Peyer's patch (tissue), 4 donors: Measurements from ENCODE around the gene POLDIP3. TPM values are rescaled to one million over a fixed set of nuclear protein-coding genes. Genes with fewer than 3 reads are reported as not detected.
"Not testable (repeated sequence)": the region's sequence is repeated elsewhere in the genome, so short reads cannot be mapped to it uniquely, and the experiment has no call there.

ENCODE experiments used
- DNase-seq, 3 donors: peaks; one replicate each; pipeline ENCODE4 v3.0.0-alpha.2; 2017 to 2019
- H3K27ac ChIP-seq, 4 donors: fragments of 200-600 bp; sonication (generic); one replicate each; pipeline ENCODE4 v1.5.1; 2016 to 2019
- H3K27me3 ChIP-seq, 2 donors: fragments of 200-600 bp; sonication (generic); one replicate each; pipeline ENCODE4 v1.5.1; 2019
- H3K36me3 ChIP-seq, 3 donors: fragments of 200-600 bp; sonication (generic); one replicate each; pipeline ENCODE4 v1.5.1; 2016 to 2019
- H3K4me1 ChIP-seq, 4 donors: fragments of 200-600 bp; sonication (generic); one replicate each; pipeline ENCODE4 v1.5.1; 2016 to 2019
- H3K4me3 ChIP-seq, 4 donors: fragments of 200-600 bp; sonication (generic); 1 replicate in 3 of 4; 2 replicates in 1 of 4; pipeline ENCODE4 v1.5.1; 2016 to 2019; ENCODE audit warnings: mild to moderate bottlenecking in 1 of 4
- H3K9me3 ChIP-seq, 4 donors: fragments of 200-600 bp; sonication (generic); one replicate each; pipeline ENCODE4 v1.5.1; 2016 to 2019; ENCODE audit warnings: mild to moderate bottlenecking in 1 of 4
- POLR2A ChIP-seq, 2 donors: fragments of 450-650 bp; IDR thresholded peaks; one replicate each; pipeline ENCODE4 v1.5.1; 2017; ENCODE audit warnings: antibody characterized with exemption in 2 of 2, mild to moderate bottlenecking in 2 of 2, moderate library complexity in 2 of 2
- total RNA-seq, 4 donors: library from RNA; depleted of rRNA; stranded (reverse); fragments of >200 nt; gene quantifications; one replicate each; pipeline ENCODE4 v1.1.0, GENCODE V29; 2016
- TF ChIP-seq, protein P1 (sequence below), 6 experiments: fragments of 450-650 bp in 4 of 6; fragments of 200-600 bp in 2 of 6; sonication (generic) in 1 of 6; IDR thresholded peaks; one replicate each; pipeline ENCODE4 v1.5.1; 2017 to 2019; ENCODE audit warnings: antibody characterized with exemption in 6 of 6, mild to moderate bottlenecking in 3 of 6, moderate library complexity in 1 of 6

The POLDIP3 gene
- total RNA-seq, 4 donors from 2014 or later = 30.3 to 42.9 (median 38.0) TPM

DNA sequence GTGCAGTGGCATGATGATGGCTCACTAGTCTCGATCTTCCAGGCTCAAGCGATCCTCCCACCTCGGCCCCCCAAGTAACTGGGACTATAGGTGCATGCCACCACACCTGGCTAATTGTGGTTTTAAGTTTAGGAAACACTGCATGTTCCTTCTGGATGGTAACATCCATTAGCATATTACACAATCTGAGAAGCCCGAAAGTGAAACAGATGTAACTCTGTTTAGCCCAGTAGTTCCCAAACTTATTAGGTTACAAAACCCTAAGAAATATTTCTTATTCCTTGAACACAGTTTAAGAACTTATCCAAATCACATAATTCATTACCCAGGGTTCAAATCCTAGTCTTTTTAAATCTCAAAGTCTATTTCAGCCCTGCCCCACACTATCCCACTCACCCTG is 28.3 kb downstream of the POLDIP3 start:
- no peak for DNase-seq
- H3K27ac ChIP-seq = no peak overlapping the region
- no peak overlapping the region for H3K4me3 ChIP-seq
- TF ChIP-seq, protein P1, sequence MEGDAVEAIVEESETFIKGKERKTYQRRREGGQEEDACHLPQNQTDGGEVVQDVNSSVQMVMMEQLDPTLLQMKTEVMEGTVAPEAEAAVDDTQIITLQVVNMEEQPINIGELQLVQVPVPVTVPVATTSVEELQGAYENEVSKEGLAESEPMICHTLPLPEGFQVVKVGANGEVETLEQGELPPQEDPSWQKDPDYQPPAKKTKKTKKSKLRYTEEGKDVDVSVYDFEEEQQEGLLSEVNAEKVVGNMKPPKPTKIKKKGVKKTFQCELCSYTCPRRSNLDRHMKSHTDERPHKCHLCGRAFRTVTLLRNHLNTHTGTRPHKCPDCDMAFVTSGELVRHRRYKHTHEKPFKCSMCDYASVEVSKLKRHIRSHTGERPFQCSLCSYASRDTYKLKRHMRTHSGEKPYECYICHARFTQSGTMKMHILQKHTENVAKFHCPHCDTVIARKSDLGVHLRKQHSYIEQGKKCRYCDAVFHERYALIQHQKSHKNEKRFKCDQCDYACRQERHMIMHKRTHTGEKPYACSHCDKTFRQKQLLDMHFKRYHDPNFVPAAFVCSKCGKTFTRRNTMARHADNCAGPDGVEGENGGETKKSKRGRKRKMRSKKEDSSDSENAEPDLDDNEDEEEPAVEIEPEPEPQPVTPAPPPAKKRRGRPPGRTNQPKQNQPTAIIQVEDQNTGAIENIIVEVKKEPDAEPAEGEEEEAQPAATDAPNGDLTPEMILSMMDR (IDR thresholded peaks at IDR 0.05) = no peak
- TF ChIP-seq POLR2A (IDR thresholded peaks at IDR 0.05) = no peak
- no peaks in the 10 kb centered on the region for H3K27me3 ChIP-seq
- no peaks in the 10 kb centered on the region for H3K9me3 ChIP-seq
- peaks cover 0 to 78% (median 0%) of the 10 kb centered on the region in 3 donors for H3K36me3 ChIP-seq
- peaks cover 0 to 8% (median 0%) of the 10 kb centered on the region in 4 donors for H3K4me1 ChIP-seq

DNA sequence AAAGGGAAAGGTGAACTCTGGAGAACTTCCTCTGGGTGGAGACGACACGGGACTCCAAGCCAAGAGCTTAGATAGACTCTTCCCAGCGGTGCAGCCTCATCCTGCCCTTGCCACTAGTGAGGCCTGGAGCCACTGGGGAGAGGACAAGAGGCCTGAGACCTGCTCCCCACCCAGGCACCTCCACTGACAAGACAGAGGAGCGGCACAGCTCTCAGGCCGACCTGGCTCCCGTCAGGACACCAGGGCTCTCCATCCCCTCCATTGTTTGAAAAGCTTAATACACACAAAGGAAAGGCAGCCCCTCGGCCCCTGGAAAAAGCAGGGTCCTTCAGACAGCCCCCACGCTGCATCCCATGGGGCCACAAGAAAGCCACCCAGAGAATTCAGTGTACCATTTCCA is 29.6 kb downstream of the POLDIP3 start:
- no peak for DNase-seq
- peaks cover 0 to 67% (median 0%) of the 10 kb centered on the region in 3 donors for H3K36me3 ChIP-seq

DNA sequence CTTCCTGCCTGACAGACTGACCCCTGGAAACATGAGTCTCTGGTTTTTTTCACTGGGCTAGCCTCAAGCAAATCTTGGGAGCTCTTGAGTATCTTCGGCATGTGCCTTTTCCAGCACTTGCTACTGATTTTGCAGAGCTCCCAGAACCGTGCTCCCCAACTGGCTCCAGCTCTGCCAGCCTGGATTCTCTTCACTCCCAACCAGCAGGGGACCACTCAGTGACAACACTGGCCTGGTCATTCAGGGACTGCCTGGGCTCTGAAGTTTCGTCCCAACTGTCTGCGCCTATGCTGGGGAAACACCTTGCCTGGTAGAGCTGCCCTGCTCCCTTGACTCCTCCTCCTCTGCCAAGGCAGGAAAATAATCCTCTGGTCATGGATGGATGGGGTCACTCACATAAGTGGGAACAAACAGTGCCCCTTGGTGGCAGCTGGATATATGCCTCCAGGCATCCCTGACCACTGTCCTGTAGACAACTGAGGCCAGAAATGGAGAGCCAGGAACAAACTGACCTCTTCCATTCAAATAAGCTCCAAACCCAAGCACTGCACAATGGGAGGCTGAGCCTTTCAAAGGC is 30.2 kb downstream of the POLDIP3 start:
- Histone ChIP-seq H3K27me3 (no peaks in the 10 kb centered on the region), H3K36me3 (peaks cover 0 to 60% (median 0%) of the 10 kb centered on the region in 3 donors), H3K4me3 (no peak overlapping the region), H3K27ac (no peak overlapping the region), H3K4me1 (peaks cover 0 to 8% (median 0%) of the 10 kb centered on the region in 4 donors), H3K9me3 (no peaks in the 10 kb centered on the region)
- DNase-seq = no peak
- TF ChIP-seq, protein P1 (IDR thresholded peaks at IDR 0.05) = no peak
- no peak for TF ChIP-seq POLR2A (IDR thresholded peaks at IDR 0.05)

More for the DNA sequence above, 29.6 kb downstream of the POLDIP3 start:
- Histone ChIP-seq H3K27me3 (no peaks in the 10 kb centered on the region), H3K4me3 (no peak overlapping the region), H3K27ac (no peak overlapping the region), H3K9me3 (no peaks in the 10 kb centered on the region), H3K4me1 (peaks cover 0 to 8% (median 0%) of the 10 kb centered on the region in 4 donors)
- TF ChIP-seq POLR2A (IDR thresholded peaks at IDR 0.05) = no peak
- TF ChIP-seq, protein P1 (IDR thresholded peaks at IDR 0.05) = no peak

DNA sequence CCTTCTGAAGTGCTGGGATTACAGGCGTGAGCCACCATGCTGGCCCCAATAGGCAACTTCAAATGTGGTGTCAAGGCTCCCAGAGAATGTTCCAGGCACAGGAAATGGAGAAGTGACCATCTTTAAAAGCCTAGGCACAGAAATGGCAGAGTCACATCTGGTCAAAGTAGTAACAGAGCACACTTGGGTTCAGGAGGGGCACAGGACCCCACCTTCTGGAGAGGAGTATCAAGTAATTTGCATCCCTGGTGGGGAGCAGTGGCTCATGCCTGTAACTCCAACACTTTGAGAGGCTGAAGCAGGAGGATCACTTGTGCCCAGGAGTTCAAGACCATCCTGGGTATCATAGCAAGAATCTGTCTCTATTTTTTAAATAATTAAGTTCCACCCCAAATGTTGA is 31.7 kb downstream of the POLDIP3 start:
- no peaks in the 10 kb centered on the region for H3K27me3 ChIP-seq
- peaks cover 0 to 8% (median 0%) of the 10 kb centered on the region in 4 donors for H3K4me1 ChIP-seq
- TF ChIP-seq, protein P1 (IDR thresholded peaks at IDR 0.05) = no peak
- TF ChIP-seq POLR2A (IDR thresholded peaks at IDR 0.05) = no peak
- H3K9me3 ChIP-seq = no peaks in the 10 kb centered on the region
- H3K4me3 ChIP-seq = no peak overlapping the region
- no peak overlapping the region for H3K27ac ChIP-seq
- H3K36me3 ChIP-seq = peaks cover 0 to 55% (median 0%) of the 10 kb centered on the region in 3 donors
- DNase-seq = no peak

DNA sequence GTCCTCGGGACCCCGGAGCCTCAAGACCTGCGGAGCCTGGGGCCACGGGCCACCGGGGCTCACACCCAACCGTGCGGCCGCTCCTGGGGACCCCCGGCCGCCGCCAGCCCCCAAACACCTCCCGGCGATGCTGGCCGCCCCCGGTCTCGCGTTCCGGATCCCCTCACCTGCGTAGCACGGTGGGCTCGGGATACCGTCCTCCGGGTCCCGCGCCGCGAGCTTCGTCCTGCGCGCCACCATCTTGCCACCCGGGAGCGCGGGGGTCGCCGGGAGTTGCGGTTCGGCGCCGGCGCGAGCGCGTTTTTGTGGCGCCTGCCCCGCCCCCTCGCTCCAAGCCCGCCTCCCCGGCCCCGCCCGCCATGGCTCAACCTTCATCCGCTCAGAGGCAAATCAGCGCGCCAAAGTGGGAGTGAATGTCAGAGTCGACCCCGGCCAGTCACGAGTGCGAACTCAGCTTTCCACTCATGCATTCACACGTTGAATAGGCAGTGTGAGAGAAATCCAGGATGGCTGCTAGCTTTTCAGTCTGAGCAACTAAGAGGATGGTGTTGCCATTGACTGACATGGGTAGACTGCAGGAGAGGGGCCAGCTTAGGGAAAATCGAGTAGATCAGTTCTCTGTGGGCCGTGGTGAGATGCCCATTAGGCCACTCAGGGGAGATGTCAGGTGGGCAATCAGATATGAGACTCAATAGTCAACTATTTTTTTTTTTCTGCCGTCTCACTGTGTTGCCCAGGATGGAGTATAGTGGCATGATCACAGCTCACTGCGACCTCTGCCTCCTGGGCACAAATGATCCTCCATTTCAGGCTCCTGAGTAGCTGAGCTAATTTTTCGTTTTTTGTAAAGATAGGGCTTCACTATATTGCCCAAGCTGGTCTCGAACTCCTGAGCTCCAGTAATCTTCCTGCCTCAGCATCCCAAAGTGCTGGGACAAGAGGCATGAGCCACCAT is 32.6 kb downstream of the POLDIP3 start:
- DNase-seq = peak; percentile 84 to 89 (median 86)
- peak overlapping the region; percentile 24 to 89 (median 64) for H3K27ac ChIP-seq
- peaks cover 0 to 54% (median 0%) of the 10 kb centered on the region in 3 donors for H3K36me3 ChIP-seq
- H3K27me3 ChIP-seq = no peaks in the 10 kb centered on the region
- no peaks in the 10 kb centered on the region for H3K9me3 ChIP-seq
- TF ChIP-seq, protein P1 (IDR thresholded peaks at IDR 0.05) = no peak
- no peak for TF ChIP-seq POLR2A (IDR thresholded peaks at IDR 0.05)
- H3K4me3 ChIP-seq = peak overlapping the region; percentile 73 to 92 (median 80)
- peaks cover 0 to 8% (median 0%) of the 10 kb centered on the region in 4 donors for H3K4me1 ChIP-seq

DNA sequence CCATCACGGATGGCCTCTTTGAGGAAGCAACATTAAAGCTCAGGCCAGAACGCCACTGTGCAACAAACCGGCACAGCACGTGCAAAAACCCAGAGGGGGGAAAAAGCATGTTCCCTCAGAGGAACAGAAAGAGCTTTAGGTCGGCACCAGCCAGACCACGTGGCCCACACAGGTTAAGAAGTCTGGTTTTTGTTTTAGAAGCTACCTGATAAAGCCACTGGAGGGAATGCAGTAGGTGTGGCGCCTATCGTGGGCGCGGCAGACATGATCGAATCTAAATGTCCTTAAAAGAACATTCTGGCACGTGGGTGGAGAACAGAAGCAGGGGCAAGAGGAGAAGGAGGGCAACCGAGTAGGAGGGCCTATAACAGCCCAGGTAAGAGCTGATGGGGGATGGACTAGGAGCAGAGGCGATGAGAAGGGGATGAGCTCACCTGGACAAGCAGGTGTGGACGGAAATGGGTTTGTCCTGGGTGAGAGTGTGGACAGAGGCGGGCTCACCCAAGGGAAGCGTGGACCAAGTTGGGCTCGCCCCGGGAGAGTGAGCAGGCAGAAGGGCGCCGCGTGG is 33.4 kb downstream of the POLDIP3 start:
- Histone ChIP-seq H3K27ac (peak overlapping the region; percentile 24 to 89 (median 64)), H3K4me3 (peak overlapping the region; percentile 73 to 92 (median 80)), H3K36me3 (peaks cover 0 to 49% (median 0%) of the 10 kb centered on the region in 3 donors)
- not testable (repeated sequence) for H3K9me3 ChIP-seq, H3K27me3 ChIP-seq, DNase-seq, H3K4me1 ChIP-seq

DNA sequence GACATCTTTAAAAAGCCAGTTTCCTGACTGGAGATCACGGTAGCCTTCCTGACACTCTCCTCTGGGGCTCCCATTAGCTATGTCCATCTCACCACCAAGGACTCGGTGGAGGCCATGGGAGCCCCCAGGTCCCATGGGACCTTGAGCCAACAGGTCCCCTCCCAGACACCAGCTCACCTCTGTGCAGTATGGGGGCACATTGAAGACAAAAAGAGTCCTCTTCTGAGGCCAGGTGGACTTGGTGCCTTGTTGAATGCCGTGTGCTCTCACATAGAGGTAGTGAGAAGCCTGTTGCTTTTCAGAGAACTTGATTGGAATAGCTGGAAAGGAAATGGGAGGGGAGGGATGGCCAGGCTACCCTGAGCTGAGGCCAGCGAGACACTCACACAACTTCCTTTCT is 34.6 kb downstream of the POLDIP3 start:
- not testable (repeated sequence) for DNase-seq, H3K9me3 ChIP-seq, H3K27ac ChIP-seq, H3K4me3 ChIP-seq, H3K27me3 ChIP-seq, H3K4me1 ChIP-seq
- peaks cover 0 to 44% (median 0%) of the 10 kb centered on the region in 3 donors for H3K36me3 ChIP-seq
